HuH-7.5 (cell line): Measurements from ENCODE around the gene YBEY.

Experiments
- DNase-seq: peaks from one replicate; pipeline ENCODE4 v3.0.0; 2011; ENCODE audit warnings: low spot score

Gene YBEY

GRCh38 chr21:46327711-46328110 lies 41.6 kb downstream of the YBEY start:
- DNase-seq, result no peak

- no peak for DNase-seq
Observed at GRCh38 chr21:46328151-46328550, 42.0 kb downstream of the YBEY start.

GRCh38 chr21:46329796-46330195 lies 43.7 kb downstream of the YBEY start:
- DNase-seq, result no peak

DNA sequence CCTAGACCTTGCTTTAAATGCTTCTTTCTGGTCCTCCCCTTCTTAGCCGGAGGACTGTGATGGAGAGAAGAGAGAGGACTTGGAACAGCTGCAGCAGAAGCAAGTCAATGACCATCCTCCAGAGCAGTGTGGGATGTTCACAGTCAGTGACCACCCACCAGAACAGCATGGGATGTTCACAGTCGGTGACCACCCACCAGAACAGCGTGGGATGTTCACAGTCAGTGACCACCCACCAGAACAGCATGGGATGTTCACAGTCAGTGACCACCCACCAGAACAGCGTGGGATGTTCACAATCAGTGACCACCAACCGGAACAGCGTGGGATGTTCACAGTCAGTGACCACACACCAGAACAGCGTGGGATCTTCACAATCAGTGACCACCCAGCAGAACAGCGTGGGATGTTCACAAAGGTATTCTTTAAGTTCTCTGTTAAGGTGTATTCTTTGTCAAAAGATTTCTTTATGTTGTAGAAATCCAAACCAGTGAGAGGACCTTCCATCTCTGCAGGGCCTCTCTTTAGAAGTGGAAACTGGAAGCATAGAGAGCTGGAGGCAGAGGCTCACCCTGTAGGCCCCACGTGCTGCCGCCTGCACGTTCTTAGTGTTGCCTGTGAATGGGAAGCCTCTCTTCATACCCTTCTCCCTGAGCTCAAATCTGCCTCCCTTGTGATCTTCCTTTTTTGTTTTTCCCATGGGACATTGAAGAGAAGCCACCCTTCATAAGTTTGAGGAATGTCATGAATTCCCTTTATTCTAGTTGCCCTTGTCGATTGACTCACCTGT lies 48.4 kb downstream of the YBEY start:
- no peak for DNase-seq

GRCh38 chr21:46336603-46337002 lies 50.5 kb downstream of the YBEY start:
- DNase-seq, result no peak

DNA sequence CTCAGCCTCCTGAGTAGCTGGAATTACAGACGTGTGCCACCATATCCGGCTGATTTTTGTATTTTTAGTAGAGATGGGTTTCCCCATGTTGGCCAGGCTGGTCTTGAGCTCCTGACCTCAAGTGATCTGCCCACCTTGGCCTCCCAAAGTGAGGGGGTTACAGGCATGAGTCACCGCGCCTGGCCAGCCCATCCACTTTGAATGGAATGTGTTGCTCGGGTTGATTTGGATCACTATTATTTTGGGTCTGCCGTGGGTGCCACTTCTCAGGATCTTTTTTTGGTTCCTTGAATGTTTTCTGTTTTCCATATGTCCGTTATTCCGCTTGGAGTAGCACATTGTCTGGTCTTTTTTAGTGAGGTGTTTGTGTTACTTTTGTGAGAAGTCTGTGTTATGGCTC lies 54.9 kb downstream of the YBEY start:
- DNase-seq, result no peak

DNA sequence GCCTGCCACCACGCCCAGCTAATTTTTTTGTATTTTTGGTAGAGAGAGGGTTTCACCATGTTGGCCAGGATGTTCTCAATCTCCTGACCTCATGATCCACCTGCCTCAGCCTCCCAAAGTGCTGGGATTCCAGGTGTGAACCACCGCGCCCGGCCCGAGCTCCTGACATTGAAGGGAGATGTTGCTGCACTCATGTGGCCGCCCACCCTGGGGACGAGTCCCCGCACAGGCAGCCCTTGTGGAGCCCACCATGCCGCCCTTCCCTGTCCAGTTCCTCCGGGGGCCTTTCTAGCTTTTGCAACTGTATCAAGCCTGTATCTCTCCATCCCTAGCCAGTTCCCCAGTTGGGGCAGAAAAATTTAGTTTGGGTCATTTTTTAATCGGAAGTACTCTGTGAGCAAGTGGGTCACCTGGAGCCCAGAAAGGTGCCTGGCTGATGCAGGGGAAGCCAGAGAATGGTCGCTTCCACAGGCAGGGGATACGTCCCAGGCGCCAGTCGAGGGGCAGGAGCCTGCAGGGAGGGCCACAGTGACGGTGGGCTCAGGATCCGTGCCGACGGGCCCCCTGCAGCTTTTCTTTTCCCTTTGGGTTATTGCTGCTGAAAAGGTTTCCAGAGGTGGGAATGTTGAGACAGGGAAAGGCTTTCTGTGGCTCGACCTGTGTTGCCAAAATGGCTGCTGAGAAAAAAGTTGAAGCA lies 58.2 kb downstream of the YBEY start:
- DNase-seq, result no peak

GRCh38 chr21:46345861-46346260 lies 59.7 kb downstream of the YBEY start:
- no peak for DNase-seq

DNA sequence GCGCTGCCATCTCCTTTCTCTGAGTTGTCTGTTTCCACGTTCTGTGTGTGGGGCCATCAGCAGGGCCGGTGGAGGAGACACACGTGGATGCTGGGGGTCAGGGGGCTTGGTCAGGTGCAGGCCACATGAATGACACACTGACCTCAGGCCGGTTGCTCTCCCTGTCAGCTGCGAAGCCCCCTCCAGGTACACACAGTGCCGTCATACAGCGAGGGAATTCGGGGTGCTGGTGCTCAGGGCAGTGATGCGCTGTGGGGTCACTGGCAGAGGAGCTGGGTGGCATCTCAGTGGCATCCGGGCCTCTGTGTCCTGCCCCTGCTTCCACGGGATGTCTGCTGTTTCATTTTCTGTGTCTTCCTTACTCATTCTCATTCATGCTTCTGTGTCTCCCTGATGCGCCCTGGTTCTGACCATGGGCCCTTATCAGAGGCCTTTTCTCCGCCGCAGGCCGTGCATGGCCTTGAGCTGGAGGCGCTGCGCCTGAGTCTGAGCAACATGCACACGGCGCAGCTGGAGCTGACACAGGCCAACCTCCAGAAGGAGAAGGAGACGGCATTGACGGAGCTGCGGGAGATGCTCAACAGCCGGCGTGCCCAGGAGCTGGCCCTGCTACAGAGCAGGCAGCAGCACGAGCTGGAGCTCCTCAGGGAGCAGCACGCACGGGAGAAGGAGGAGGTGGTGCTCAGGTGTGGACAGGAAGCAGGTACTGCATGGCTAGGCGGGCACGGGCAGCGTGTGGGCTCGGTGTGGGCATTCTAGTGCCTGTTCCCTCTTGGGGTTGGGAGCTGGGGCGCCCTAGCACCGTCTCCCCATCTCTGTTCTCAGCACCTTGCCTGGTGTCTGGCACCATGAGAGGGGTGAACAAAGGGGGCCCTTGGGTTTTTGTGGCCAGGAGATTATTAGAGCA lies 60.4 kb downstream of the YBEY start:
- DNase-seq, result no peak

- no peak for DNase-seq
Observed at GRCh38 chr21:46347203-46347550, 61.0 kb downstream of the YBEY start.
